A673 (cell line): ENCODE measurements around the gene TUT1.
"Not testable (repeated sequence)": the region's sequence is repeated elsewhere in the genome, so short reads cannot be mapped to it uniquely, and the experiment has no call there.

Experiments
- EZH2 ChIP-seq: fragments of 200-600 bp; sonication (generic); IDR thresholded peaks from 2 replicates; pipeline ENCODE4 v1.6.1; 2017; ENCODE audit warnings: borderline replicate concordance, low read depth, mild to moderate bottlenecking, mixed read lengths, antibody characterized with exemption, low read length; ENCODE audit not compliant: poor library complexity, severe bottlenecking
- TF ChIP-seq, protein P1 (sequence below): fragments of 300-800, 200-600 bp; sonication (generic); conservative IDR thresholded peaks from 2 replicates; pipeline ENCODE4 v1.5.1; 2017; ENCODE audit warnings: low read depth, mild to moderate bottlenecking, antibody characterized with exemption, low read length, moderate library complexity, mixed read lengths

DNA sequence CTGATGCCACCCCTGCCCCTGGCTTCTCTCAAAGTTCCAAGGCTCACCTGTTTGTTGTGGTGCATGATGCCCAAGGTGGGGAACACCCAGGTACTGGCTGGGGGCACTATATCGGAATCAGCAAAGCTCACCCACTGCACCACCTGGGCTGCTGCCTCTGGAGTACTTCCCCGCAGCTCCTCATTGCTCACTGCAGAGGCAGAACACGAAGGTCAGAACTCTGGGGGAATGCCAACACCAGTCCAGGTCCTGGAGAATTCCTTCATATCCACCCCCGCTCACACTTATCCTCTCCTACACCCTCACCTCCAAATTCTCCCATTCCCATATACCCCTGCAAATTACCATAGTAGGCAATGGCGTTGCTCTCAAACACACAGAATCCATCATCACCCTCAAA lies 19.8 kb downstream of the TUT1 start:
- TF ChIP-seq, protein P1, sequence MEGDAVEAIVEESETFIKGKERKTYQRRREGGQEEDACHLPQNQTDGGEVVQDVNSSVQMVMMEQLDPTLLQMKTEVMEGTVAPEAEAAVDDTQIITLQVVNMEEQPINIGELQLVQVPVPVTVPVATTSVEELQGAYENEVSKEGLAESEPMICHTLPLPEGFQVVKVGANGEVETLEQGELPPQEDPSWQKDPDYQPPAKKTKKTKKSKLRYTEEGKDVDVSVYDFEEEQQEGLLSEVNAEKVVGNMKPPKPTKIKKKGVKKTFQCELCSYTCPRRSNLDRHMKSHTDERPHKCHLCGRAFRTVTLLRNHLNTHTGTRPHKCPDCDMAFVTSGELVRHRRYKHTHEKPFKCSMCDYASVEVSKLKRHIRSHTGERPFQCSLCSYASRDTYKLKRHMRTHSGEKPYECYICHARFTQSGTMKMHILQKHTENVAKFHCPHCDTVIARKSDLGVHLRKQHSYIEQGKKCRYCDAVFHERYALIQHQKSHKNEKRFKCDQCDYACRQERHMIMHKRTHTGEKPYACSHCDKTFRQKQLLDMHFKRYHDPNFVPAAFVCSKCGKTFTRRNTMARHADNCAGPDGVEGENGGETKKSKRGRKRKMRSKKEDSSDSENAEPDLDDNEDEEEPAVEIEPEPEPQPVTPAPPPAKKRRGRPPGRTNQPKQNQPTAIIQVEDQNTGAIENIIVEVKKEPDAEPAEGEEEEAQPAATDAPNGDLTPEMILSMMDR, result not testable (repeated sequence)
- not testable (repeated sequence) for TF ChIP-seq EZH2
